Keratinocyte (primary cell): Measurements from ENCODE around the gene SYF2. TPM values are rescaled to one million over a fixed set of nuclear protein-coding genes. Genes with fewer than 3 reads are reported as not detected.

Source experiments
- DNase-seq: peaks from one replicate; pipeline ENCODE4 v3.0.0-alpha.2; 2011; ENCODE audit warnings: low read depth, missing footprints, low spot score
- FAIRE-seq: peaks from 2 replicates; lab custom pipeline; 2011; peaks lifted over from hg19 to GRCh38; lab: Jason Lieb, UNC
- H2AFZ ChIP-seq: 2 replicates; pipeline ENCODE4 v1.6.0; 2012; ENCODE audit warnings: low read length, control low read depth, inconsistent platforms; ENCODE audit not compliant: control insufficient read depth
- H3K27ac ChIP-seq: 2 replicates; pipeline ENCODE4 v1.5.1; 2011; ENCODE audit warnings: low read length; ENCODE audit not compliant: control insufficient read depth, insufficient read depth
- H3K27me3 ChIP-seq: 3 replicates; pipeline ENCODE4 v1.6.0; 2011; ENCODE audit warnings: low read length; ENCODE audit not compliant: control insufficient read depth, insufficient read depth; ENCODE audit errors: extremely low read depth
- H3K36me3 ChIP-seq, 2 experiments: 2 replicates in 1 of 2; 3 replicates in 1 of 2; pipeline ENCODE4 v1.5.1; 2011; ENCODE audit warnings: low read length in 2 of 2, mild to moderate bottlenecking in 1 of 2; ENCODE audit not compliant: control insufficient read depth in 2 of 2, insufficient read depth in 2 of 2; ENCODE audit errors: extremely low read depth in 1 of 2
- H3K4me1 ChIP-seq: 3 replicates; pipeline ENCODE4 v1.5.1; 2011; ENCODE audit warnings: low read length; ENCODE audit not compliant: control insufficient read depth, insufficient read depth; ENCODE audit errors: extremely low read depth
- H3K4me2 ChIP-seq: 3 replicates; pipeline ENCODE4 v1.6.0; 2011; ENCODE audit warnings: low read depth, low read length; ENCODE audit not compliant: control insufficient read depth, insufficient read depth; ENCODE audit errors: extremely low read depth
- H3K4me3 ChIP-seq, 3 experiments: fragments of 200-600 bp in 1 of 3; sonication (generic) in 1 of 3; 2 replicates in 2 of 3; 3 replicates in 1 of 3; pipeline ENCODE4 v1.5.1; 2011 to 2016; ENCODE audit warnings: low read length in 3 of 3, mild to moderate bottlenecking in 3 of 3, control low read depth in 2 of 3, inconsistent platforms in 1 of 3, low read depth in 1 of 3, mixed read lengths in 1 of 3, mixed run types in 1 of 3, moderate library complexity in 1 of 3; ENCODE audit not compliant: control insufficient read depth in 2 of 3, insufficient read depth in 2 of 3; ENCODE audit errors: extremely low read depth in 1 of 3
- H3K79me2 ChIP-seq: 2 replicates; pipeline ENCODE4 v1.6.0; 2012; ENCODE audit warnings: low read length; ENCODE audit not compliant: control insufficient read depth, insufficient read depth
- H3K9ac ChIP-seq: 3 replicates; pipeline ENCODE4 v1.6.0; 2011; ENCODE audit warnings: low read length; ENCODE audit not compliant: control insufficient read depth, insufficient read depth; ENCODE audit errors: extremely low read depth
- H3K9me1 ChIP-seq: 3 replicates; pipeline ENCODE4 v1.6.0; 2011; ENCODE audit warnings: low read length; ENCODE audit not compliant: control insufficient read depth, insufficient read depth; ENCODE audit errors: extremely low read depth
- H3K9me3 ChIP-seq: 2 replicates; pipeline ENCODE4 v1.5.1; 2012; ENCODE audit warnings: low read depth, low read length; ENCODE audit not compliant: control insufficient read depth
- H4K20me1 ChIP-seq: 3 replicates; pipeline ENCODE4 v1.6.0; 2011; ENCODE audit warnings: low read length; ENCODE audit not compliant: control insufficient read depth, insufficient read depth; ENCODE audit errors: extremely low read depth
- CTCF ChIP-seq, 3 experiments: IDR thresholded peaks in 1 of 3; conservative IDR thresholded peaks in 1 of 3; optimal IDR thresholded peaks in 1 of 3; 2 replicates in 2 of 3; 3 replicates in 1 of 3; pipeline versions ENCODE3 to v1.5.1; 2011; ENCODE audit warnings: low read length in 3 of 3, mild to moderate bottlenecking in 3 of 3, moderate library complexity in 2 of 3, control low read depth in 1 of 3, inconsistent platforms in 1 of 3; ENCODE audit not compliant: insufficient read depth in 2 of 3; ENCODE audit errors: extremely low read depth in 1 of 3
- EZH2 ChIP-seq: IDR thresholded peaks from one replicate; pipeline ENCODE4 v1.6.1; 2012; ENCODE audit warnings: inconsistent platforms, mild to moderate bottlenecking, low read length, moderate library complexity
- dilution Hi-C: fragments of 300-500 bp; cut with MboI; formaldehyde crosslinking; loops from one replicate; pipeline ENCODE4 v1.7.0; 2020; ENCODE audit warnings: low sequenced_read_pairs; ENCODE audit not compliant: extremely low pct_ligation_motif_present
- polyA plus RNA-seq, 5 experiments: library from polyadenylated mRNA; depleted of rRNA in 3 of 5; stranded (reverse) in 3 of 5; stranded (forward) in 1 of 5; unstranded in 1 of 5; fragments of >200 nt; gene quantifications; 1 replicate in 1 of 5; 2 replicates in 3 of 5; 3 replicates in 1 of 5; pipeline versions ENCODE4 v1.2.1 to v1.2.3, GENCODE V29; 2011 to 2012; ENCODE audit warnings: missing spikeins in 2 of 5, low read depth in 1 of 5, low replicate concordance in 1 of 5

The SYF2 gene
- polyA plus RNA-seq, 1 donor (not counting 4 experiments of a cell fraction or from before 2014, with no cell fraction given), result 31.8 TPM

GRCh38 chr1:25247829-25248754 lies 15.8 kb upstream of the SYF2 start:
- H3K27me3 ChIP-seq, result no peaks in the 10 kb centered on the region
- FAIRE-seq, result no peak
- dilution Hi-C loops, result no loop called here
- H3K4me2 ChIP-seq, result peak overlapping the region; percentile 95
- TF ChIP-seq CTCF (optimal IDR thresholded peaks at IDR 0.05 in 1 of 3, IDR thresholded peaks at IDR 0.05 in 1 of 3, conservative IDR thresholded peaks at IDR 0.05 in 1 of 3; ENCODE audit: extremely low read depth in 1 of 3, insufficient read depth in 2 of 3, low read length in 3 of 3), result no peak
- TF ChIP-seq EZH2, result no peak
- H3K4me1 ChIP-seq, result peaks cover 14% of the 10 kb centered on the region
- peaks cover 12% of the 10 kb centered on the region for H4K20me1 ChIP-seq
- H3K9ac ChIP-seq, result peak overlapping the region; percentile 97
- peak overlapping the region; percentile 93 for H3K27ac ChIP-seq
- no peak for DNase-seq
- H2AFZ ChIP-seq, result peak overlapping the region; percentile 91
- peak overlapping the region; percentile 77 to 100 (median 97) for H3K4me3 ChIP-seq
- peaks cover 9 to 19% of the 10 kb centered on the region in 2 experiments for H3K36me3 ChIP-seq
- peaks cover 32% of the 10 kb centered on the region for H3K79me2 ChIP-seq
- H3K9me1 ChIP-seq, result no peaks in the 10 kb centered on the region
- no peaks in the 10 kb centered on the region for H3K9me3 ChIP-seq

- H3K9me1 ChIP-seq, result no peaks in the 10 kb centered on the region
- dilution Hi-C loops, result no loop called here
- H4K20me1 ChIP-seq, result peaks cover 12% of the 10 kb centered on the region
- H3K79me2 ChIP-seq, result peaks cover 32% of the 10 kb centered on the region
- DNase-seq, result peak; percentile 95
- peak within 1 kb of the TSS; percentile 77 to 100 (median 97) for H3K4me3 ChIP-seq
- TF ChIP-seq CTCF (optimal IDR thresholded peaks at IDR 0.05 in 1 of 3, IDR thresholded peaks at IDR 0.05 in 1 of 3, conservative IDR thresholded peaks at IDR 0.05 in 1 of 3; ENCODE audit: extremely low read depth in 1 of 3, insufficient read depth in 2 of 3, low read length in 3 of 3) (no peak), EZH2 (no peak)
- H3K9ac ChIP-seq, result peak within 1 kb of the TSS; percentile 97
- H2AFZ ChIP-seq, result peak within 1 kb of the TSS; percentile 91
- H3K4me1 ChIP-seq, result peaks cover 14% of the 10 kb centered on the region
- H3K9me3 ChIP-seq, result no peaks in the 10 kb centered on the region
- peak within 1 kb of the TSS; percentile 93 for H3K27ac ChIP-seq
- peak within 1 kb of the TSS; percentile 95 for H3K4me2 ChIP-seq
- no peak for FAIRE-seq
- no peaks in the 10 kb centered on the region for H3K27me3 ChIP-seq
- H3K36me3 ChIP-seq, result peaks cover 14 to 26% of the 10 kb centered on the region in 2 experiments
Observed at GRCh38 chr1:25247024-25247828, 14.9 kb upstream of the SYF2 start, which contains the start of gene RSRP1. Gene RSRP1, minus strand, starts transcription at chr1:25247454. Its CDS starts 491 bp downstream, at chr1:25246963.
